SK-N-SH treated with all-trans-retinoic acid at 6 μM for 48 hours (cell line): ENCODE data around the gene ATF2.

Source experiments
- GLIS3 ChIP-seq: fragments of 250-450 bp; sonication (Bioruptor Pico); IDR thresholded peaks from 2 replicates; pipeline ENCODE4 v1.5.0; 2020; ENCODE audit warnings: mild to moderate bottlenecking, moderate library complexity
- PPARA ChIP-seq: fragments of 250-450 bp; sonication (Bioruptor Pico); IDR thresholded peaks from 2 replicates; pipeline ENCODE4 v1.5.0; 2020; ENCODE audit warnings: mild to moderate bottlenecking, borderline replicate concordance
- ZNF70 ChIP-seq: fragments of 450-650 bp; formaldehyde crosslinking; IDR thresholded peaks from 2 replicates; pipeline ENCODE4 v1.5.0; 2020; ENCODE audit warnings: mild to moderate bottlenecking, moderate library complexity
- ZNF8 ChIP-seq: fragments of 450-650 bp; formaldehyde crosslinking; IDR thresholded peaks from 2 replicates; pipeline ENCODE4 v1.5.0; 2020; ENCODE audit warnings: mild to moderate bottlenecking, moderate library complexity

- TF ChIP-seq ZNF70 (no peak), GLIS3 (no peak), ZNF8 (CRISPR knock-in tag) (no peak), PPARA (CRISPR knock-in tag) (no peak)
Measured at GRCh38 chr2:175137793-175138192, 30.2 kb downstream of the ATF2 start.
